ENCODE measurements around the gene NECAB3.
A peak's percentile ranks its signal among the peaks of the same experiment; 100 is the strongest.

NECAB3 gene

GRCh38 chr20:33688938-33689424, 14.8 kb upstream of the NECAB3 start:
- DNase-seq (ENCODE audit: low read depth) = no peak
- TF ChIP-seq, protein P1, sequence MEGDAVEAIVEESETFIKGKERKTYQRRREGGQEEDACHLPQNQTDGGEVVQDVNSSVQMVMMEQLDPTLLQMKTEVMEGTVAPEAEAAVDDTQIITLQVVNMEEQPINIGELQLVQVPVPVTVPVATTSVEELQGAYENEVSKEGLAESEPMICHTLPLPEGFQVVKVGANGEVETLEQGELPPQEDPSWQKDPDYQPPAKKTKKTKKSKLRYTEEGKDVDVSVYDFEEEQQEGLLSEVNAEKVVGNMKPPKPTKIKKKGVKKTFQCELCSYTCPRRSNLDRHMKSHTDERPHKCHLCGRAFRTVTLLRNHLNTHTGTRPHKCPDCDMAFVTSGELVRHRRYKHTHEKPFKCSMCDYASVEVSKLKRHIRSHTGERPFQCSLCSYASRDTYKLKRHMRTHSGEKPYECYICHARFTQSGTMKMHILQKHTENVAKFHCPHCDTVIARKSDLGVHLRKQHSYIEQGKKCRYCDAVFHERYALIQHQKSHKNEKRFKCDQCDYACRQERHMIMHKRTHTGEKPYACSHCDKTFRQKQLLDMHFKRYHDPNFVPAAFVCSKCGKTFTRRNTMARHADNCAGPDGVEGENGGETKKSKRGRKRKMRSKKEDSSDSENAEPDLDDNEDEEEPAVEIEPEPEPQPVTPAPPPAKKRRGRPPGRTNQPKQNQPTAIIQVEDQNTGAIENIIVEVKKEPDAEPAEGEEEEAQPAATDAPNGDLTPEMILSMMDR (conservative IDR thresholded peaks at IDR 0.05; ENCODE audit: control insufficient read depth, insufficient read depth, low read depth, low read length) = no peak
- no peak overlapping the region for H3K4me3 ChIP-seq (ENCODE audit: control insufficient read depth, low read depth, low read length)

GRCh38 chr20:33687993-33688937, 14.0 kb upstream of the NECAB3 start:
- TF ChIP-seq, protein P1 (conservative IDR thresholded peaks at IDR 0.05; ENCODE audit: control insufficient read depth, insufficient read depth, low read depth, low read length) = no peak
- no peak overlapping the region for H3K4me3 ChIP-seq (ENCODE audit: control insufficient read depth, low read depth, low read length)
- peak; percentile 36 for DNase-seq (ENCODE audit: low read depth)

DNA sequence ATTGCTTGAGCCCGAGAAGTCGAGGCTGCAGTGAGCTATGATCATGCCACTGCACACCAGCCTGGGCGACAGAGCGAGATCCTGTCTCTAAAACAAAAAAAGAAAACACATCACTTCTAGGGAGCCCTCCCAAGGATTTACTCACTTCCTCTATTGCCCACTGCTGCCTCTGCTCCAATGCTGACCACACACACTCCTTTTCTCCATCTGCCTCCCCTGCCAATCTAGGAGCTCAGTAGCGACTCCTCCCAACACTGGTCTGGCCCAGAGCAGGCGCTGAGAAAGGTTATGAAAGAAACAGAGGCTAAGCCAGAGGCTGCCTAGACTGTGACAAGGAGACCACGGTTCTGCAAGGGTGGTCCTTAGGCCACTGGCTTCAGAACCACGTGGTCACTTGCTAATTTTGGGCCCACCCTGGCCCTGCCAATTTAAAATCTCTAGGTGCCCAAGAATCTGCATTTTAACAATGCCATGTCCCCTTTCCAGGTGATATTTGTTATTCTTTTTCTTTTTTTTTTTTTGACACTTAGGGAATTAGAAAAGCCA, 13.2 kb upstream of the NECAB3 start:
- TF ChIP-seq, protein P1 (conservative IDR thresholded peaks at IDR 0.05; ENCODE audit: control insufficient read depth, insufficient read depth, low read depth, low read length) = no peak
- H3K4me3 ChIP-seq (ENCODE audit: control insufficient read depth, low read depth, low read length) = no peak overlapping the region
- DNase-seq (ENCODE audit: low read depth) = peak; percentile 69

- TF ChIP-seq, protein P1 (conservative IDR thresholded peaks at IDR 0.05; ENCODE audit: control insufficient read depth, insufficient read depth, low read depth, low read length) = no peak
- DNase-seq (ENCODE audit: low read depth) = no peak
- no peak overlapping the region for H3K4me3 ChIP-seq (ENCODE audit: control insufficient read depth, low read depth, low read length)
Measured at GRCh38 chr20:33686984-33687366, 12.7 kb upstream of the NECAB3 start.

GRCh38 chr20:33686100-33686983, 12.1 kb upstream of the NECAB3 start, which contains the start of gene E2F1:
E2F1 (minus strand) TSS chr20:33686385; CDS start chr20:33686264, 121 bp downstream.
- peak within 1 kb of the TSS; percentile 59 for H3K4me3 ChIP-seq (ENCODE audit: control insufficient read depth, low read depth, low read length)
- peak; percentile 82 for DNase-seq (ENCODE audit: low read depth)
- TF ChIP-seq, protein P1 (conservative IDR thresholded peaks at IDR 0.05; ENCODE audit: control insufficient read depth, insufficient read depth, low read depth, low read length) = no peak

Measured in fibroblast of mammary gland (primary cell).